Left lung (tissue), 10 donors: Measurements from ENCODE around the gene RANBP9. TPM values are rescaled to one million over a fixed set of nuclear protein-coding genes. Genes with fewer than 3 reads are reported as not detected.

Experiments
- ATAC-seq: fragments of 200-7000 bp; cut with Tn5 transposase; one replicate; pipeline ENCODE4 v1.9.1; 2020; ENCODE audit warnings: moderate library complexity
- DNase-seq, 4 donors: peaks; one replicate each; pipeline ENCODE4 v3.0.0-alpha.2; 2013 to 2020
- H3K27ac ChIP-seq, 2 donors: fragments of 200-600 bp; sonication (generic) in 1 of 2; one replicate each; pipeline versions ENCODE4 v1.5.0 to v1.8.0; 2020 to 2021
- H3K27me3 ChIP-seq, 2 donors: fragments of 200-600 bp; sonication (generic) in 1 of 2; one replicate each; pipeline versions ENCODE4 v1.5.0 to v1.8.0; 2020 to 2021
- H3K36me3 ChIP-seq, 2 donors: fragments of 200-600 bp; sonication (generic) in 1 of 2; one replicate each; pipeline versions ENCODE4 v1.5.0 to v1.8.0; 2020 to 2021
- H3K4me1 ChIP-seq, 2 donors: fragments of 200-600 bp; one replicate each; pipeline ENCODE4 v1.8.0; 2021
- H3K4me3 ChIP-seq, 2 donors: fragments of 200-600 bp; sonication (generic) in 1 of 2; one replicate each; pipeline versions ENCODE4 v1.5.0 to v1.8.0; 2020 to 2021; ENCODE audit warnings: mild to moderate bottlenecking in 1 of 2
- H3K9me3 ChIP-seq, 2 donors: fragments of 200-600 bp; sonication (generic) in 1 of 2; one replicate each; pipeline versions ENCODE4 v1.5.0 to v1.8.0; 2020 to 2021
- CTCF ChIP-seq, 2 donors: fragments of 200-600 bp; sonication (generic) in 1 of 2; IDR thresholded peaks; one replicate each; pipeline versions ENCODE4 v1.5.0 to v1.8.0; 2021; ENCODE audit warnings: antibody characterized with exemption in 2 of 2
- intact Hi-C, 2 donors: fragments of 100-400 bp; cut with DNase I; formaldehyde crosslinking; loops; one replicate each; pipeline versions ENCODE4 v1.11.2 to v1.14.2; 2022
- polyA plus RNA-seq, 6 donors: library from polyadenylated mRNA; unstranded; fragments of 120-200 nt; gene quantifications; one replicate each; pipeline ENCODE4 v1.2.1, GENCODE V29; 2013; ENCODE audit not compliant: insufficient read length in 6 of 6
- total RNA-seq, 2 donors: library from RNA; stranded (reverse); fragmentation: NEBNext Ultra II Directional; extraction: Animal tissue kit (Norgen Biotek cat#: 25700); gene quantifications; one replicate each; pipeline ENCODE4 v1.2.1, GENCODE V29; 2021
- donor health status: DM: no; HTN: yes; CAD: no.
- donor health status: DM: no; HTN: no; CAD: no.

The RANBP9 gene
- total and polyA plus RNA-seq, 8 donors: 34.9 to 49.4 (median 45.1) TPM

GRCh38 chr6:13597073-13597472 is 114.6 kb downstream of the RANBP9 start:
- intact Hi-C loops: no loop called here
- no peak for TF ChIP-seq CTCF (IDR thresholded peaks at IDR 0.05)
- H3K4me1 ChIP-seq: no peaks in the 10 kb centered on the region
- no peak for ATAC-seq
- H3K9me3 ChIP-seq: no peaks in the 10 kb centered on the region
- H3K36me3 ChIP-seq: peaks cover 4 to 86% of the 10 kb centered on the region in 2 donors
- no peaks in the 10 kb centered on the region for H3K27me3 ChIP-seq
- H3K27ac ChIP-seq: no peak overlapping the region
- H3K4me3 ChIP-seq: no peak overlapping the region
- no peak for DNase-seq

DNA sequence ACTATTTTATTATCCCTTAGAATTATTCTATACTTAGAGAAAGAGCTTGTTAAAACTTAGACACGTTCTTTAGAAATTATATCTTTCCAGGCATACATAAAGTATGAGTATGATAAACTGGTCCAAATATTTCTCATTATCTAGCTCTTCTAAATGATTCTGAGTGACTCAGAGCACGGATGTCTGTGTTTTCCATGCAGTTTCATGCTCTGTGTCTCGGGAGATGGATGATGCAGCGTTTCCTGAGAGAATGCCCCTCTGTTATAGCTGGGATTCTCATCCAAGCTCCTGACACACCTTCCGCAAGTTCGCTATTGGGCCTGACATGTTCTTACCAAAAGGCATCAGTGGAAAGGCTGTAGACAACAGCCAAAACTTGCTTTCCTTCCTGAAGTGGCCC is 117.9 kb downstream of the RANBP9 start:
- H3K27me3 ChIP-seq: no peaks in the 10 kb centered on the region
- no peak for TF ChIP-seq CTCF (IDR thresholded peaks at IDR 0.05)
- no peak overlapping the region for H3K27ac ChIP-seq
- H3K9me3 ChIP-seq: no peaks in the 10 kb centered on the region
- DNase-seq (no peak), ATAC-seq (no peak)
- H3K4me1 ChIP-seq: no peaks in the 10 kb centered on the region
- peaks cover 4 to 80% of the 10 kb centered on the region in 2 donors for H3K36me3 ChIP-seq
- intact Hi-C loops: no loop called here
- no peak overlapping the region for H3K4me3 ChIP-seq

DNA sequence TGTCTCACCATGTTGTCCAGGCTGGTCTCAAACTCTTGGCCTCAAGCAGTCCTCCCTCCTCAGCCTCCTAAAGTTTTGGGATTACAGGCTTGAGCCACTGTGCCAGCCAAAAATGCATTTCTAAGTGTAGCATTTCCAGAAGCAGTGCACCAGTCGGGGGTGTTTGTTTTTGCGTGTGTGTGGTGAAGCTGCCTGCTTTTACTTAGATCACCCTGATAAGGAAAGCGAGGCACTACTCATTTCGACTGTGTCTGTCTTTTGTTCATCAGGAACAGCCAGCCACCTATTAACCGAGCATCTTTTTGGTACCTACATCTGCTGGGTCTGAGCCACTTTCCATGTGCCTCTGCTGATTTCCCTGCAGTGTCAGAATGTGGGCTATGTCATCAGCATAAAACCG is 118.5 kb downstream of the RANBP9 start:
- Histone ChIP-seq H3K27me3 (no peaks in the 10 kb centered on the region), H3K27ac (no peak overlapping the region), H3K9me3 (no peaks in the 10 kb centered on the region), H3K36me3 (peaks cover 4 to 80% of the 10 kb centered on the region in 2 donors), H3K4me1 (no peaks in the 10 kb centered on the region), H3K4me3 (no peak overlapping the region)
- no peak for ATAC-seq
- TF ChIP-seq CTCF (IDR thresholded peaks at IDR 0.05): no peak
- intact Hi-C loops: no loop called here
- no peak for DNase-seq

DNA sequence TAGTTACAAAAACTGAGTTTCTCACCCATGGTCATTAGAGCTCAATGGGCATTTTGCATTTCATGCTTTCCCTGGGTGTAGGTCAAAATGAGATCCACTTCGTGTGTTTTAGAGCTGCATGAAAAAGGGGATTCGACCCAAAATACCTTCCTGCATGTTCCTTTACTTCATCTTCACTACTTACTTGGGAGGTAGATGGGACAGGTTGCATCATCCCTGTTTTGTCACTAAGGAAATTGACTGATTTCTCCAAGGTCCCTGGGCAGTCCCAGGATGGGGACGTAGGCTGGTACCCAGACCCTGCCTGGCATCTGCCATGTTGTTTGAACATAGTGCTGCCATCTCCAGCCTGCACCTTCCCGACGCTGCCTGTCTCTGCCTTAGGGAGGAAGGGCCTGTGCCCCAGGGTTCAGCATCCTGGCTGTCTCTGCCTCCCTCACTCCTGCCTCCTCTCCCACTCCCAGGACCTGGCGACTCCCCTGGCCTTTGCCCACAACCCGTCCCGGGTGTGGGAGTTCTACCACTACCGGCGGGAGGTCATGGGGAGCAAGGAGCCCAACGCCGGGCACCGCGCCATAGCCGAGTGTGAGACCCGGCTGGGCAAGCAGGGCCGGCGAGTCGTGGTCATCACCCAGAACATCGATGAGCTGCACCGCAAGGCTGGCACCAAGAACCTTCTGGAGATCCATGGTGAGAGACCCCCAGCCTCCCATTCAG is 120.3 kb downstream of the RANBP9 start:
- DNase-seq (no peak), ATAC-seq (no peak)
- intact Hi-C loops: no loop called here
- peaks cover 4 to 79% of the 10 kb centered on the region in 2 donors for H3K36me3 ChIP-seq
- H3K27ac ChIP-seq: no peak overlapping the region
- TF ChIP-seq CTCF (IDR thresholded peaks at IDR 0.05): no peak
- H3K4me3 ChIP-seq: no peak overlapping the region
- H3K9me3 ChIP-seq: no peaks in the 10 kb centered on the region
- H3K27me3 ChIP-seq: no peaks in the 10 kb centered on the region
- H3K4me1 ChIP-seq: no peaks in the 10 kb centered on the region

DNA sequence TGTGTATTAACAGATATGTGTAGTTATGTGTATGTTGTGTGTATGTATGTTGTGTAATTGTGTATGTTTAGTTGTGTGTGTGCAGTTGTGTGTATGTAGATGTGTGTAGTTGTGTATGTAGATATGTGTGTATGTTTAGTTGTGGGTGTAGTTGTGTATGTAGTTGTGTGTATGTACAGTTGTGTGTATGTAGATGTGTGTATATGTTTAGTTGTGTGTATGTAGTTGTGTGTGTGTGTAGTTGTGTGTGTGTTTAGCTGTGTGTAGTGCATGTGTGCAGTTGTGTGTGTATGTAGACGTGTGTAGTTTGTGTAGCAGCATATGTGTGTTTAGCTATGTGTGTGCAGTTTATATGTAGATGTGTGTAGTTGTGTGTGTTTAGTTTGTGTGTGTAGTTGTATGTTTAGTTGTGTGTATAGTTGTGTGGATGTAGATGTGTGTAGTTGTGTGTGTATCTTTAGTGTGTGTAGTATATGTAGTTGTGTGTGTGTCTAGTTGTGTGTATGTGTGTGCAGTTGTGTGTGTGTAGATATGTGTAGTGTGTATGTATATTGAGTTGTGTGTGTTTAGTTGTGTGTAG is 121.0 kb downstream of the RANBP9 start:
- H3K4me3 ChIP-seq: no peak overlapping the region
- DNase-seq: no peak
- H3K9me3 ChIP-seq: no peaks in the 10 kb centered on the region
- TF ChIP-seq CTCF (IDR thresholded peaks at IDR 0.05): no peak
- no peaks in the 10 kb centered on the region for H3K27me3 ChIP-seq
- no peaks in the 10 kb centered on the region for H3K4me1 ChIP-seq
- ATAC-seq: no peak
- intact Hi-C loops: no loop called here
- H3K27ac ChIP-seq: no peak overlapping the region
- H3K36me3 ChIP-seq: peaks cover 4 to 72% of the 10 kb centered on the region in 2 donors
